ENCODE results near the gene MEA1. TPM values are rescaled to one million over a fixed set of nuclear protein-coding genes. Genes with fewer than 3 reads are reported as not detected.
"Not testable (repeated sequence)": the region's sequence is repeated elsewhere in the genome, so short reads cannot be mapped to it uniquely, and the experiment has no call there.

MEA1 gene
- polyA plus RNA-seq, 3 donors = 85.5 to 99.0 (median 96.2) TPM

DNA sequence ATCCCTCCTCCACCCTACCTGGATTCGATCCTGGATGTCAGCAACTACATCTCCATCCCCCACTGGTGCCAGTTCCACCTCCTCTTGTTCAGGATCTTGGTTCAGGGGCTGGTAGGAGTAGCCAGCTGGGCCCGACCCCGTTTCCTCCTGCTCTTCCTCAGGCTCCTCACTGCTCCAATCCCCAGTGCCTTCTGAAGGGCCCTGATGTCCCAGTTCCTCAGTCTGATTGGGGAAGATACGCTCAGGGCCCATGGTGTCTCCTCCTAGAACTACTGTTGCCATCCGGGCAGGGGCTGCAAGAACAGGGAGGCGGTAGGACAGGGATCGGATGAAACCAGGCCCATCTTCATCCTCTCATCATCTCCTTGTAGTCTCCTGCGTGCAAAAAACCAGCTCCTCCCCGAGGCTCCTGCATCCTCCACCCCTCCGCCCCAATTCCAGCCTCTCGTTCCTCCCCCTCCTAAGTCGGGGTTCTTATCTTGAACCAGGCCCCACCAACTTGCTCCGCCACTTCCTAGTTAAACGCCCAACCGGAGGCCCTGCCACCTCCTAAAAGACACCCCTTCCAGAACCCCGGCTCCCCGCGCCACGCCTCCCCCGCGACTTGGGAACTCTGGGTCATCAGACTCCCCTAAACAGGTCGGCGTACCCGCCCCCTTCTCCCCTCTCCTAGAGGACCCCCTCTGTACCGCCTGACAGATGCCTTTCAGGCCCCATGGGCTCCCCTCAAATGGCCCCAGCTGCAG lies 476 bp downstream of the MEA1 start:
- DNase-seq (ENCODE audit: low read depth in 3 of 3, low spot score in 2 of 3) = no peak

DNA sequence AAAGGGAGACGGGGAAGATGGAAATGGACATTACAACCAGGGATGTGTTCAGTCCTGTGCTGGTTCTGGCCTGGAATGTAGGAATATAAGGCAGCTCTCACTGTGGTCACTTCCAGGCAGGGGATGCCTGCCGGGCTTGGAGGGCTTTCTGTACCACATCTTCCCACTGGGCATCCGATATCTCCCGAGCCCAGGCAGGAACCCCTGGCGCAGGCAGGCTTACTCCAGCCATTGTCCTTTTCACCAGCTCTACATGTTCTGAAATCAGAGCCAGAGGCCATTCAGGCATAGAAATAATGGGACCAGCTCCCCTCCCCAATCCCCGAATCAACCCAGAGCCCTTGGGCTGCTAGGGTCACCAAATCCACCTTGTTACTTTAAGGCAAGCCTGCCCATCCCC lies 1.4 kb downstream of the MEA1 start:
- DNase-seq (ENCODE audit: low read depth in 3 of 3, low spot score in 2 of 3) = no peak

DNA sequence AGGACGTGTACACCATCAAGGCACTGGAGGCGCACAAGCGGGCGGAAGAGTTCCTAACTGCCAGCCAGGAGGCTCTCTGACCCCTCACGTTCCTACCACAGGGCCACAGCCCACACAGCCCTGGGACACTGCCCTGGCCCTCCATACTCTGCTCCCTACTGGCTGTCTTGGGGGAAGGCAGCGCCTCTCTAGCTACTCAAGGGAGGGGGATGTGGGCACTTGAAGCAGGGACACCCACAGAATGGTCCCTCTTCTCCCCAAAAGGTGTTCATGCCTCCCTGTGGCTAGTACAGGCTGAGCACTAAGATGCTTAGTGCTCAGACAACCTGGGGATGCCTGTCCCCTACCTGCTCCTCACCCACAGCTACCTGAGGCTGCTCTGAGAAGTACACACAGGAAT lies 2.5 kb downstream of the MEA1 start:
- no peak for DNase-seq (ENCODE audit: low read depth in 3 of 3, low spot score in 2 of 3)

DNA sequence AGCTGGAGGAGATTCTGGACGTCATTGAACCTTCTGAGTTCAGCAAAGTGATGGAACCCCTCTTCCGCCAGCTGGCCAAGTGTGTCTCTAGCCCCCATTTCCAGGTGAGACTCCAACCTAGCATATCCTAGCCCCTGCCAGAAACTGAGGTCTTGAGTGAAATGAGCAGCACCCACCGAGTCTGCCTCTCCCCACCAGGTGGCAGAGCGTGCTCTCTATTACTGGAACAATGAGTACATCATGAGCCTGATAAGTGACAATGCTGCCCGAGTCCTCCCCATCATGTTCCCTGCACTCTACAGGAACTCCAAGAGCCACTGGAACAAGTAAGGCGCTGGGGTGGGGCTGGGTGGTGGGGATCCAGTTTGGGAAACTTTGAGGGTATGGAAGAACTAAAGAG lies 4.6 kb downstream of the MEA1 start:
- no peak for DNase-seq (ENCODE audit: low read depth in 3 of 3, low spot score in 2 of 3)

DNA sequence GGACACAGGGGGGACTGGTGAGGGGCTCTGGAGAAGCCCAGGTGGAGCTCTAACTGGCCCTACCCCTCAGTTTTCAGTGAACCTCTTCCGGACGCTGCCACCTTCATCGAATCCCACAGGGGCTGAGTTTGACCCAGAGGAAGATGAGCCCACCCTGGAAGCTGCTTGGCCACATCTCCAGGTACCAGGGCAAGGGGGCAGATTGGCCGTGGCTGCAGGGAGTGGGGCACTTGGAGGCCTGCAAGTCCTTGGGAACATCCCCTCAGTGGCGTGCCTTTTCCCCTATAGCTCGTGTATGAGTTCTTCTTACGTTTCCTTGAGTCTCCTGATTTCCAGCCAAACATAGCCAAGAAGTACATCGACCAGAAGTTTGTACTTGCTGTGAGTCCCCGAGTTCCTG lies 6.6 kb downstream of the MEA1 start:
- DNase-seq (ENCODE audit: low read depth in 3 of 3, low spot score in 2 of 3) = no peak

DNA sequence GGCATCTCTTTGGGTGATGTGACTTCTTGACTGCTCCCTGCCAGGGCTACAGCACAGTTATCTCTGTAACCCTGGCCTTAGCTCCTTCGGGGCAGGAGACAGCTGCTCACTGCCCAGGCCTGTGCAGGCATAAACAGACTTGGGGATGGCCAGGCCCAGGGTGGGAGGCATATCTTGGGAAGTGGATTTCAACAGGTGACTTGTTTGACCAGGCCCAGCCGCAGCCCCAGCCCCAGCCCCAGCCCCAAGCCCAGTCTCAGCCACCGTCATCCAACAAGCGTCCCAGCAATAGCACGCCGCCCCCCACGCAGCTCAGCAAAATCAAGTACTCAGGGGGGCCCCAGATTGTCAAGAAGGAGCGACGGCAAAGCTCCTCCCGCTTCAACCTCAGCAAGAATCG lies 7.5 kb downstream of the MEA1 start:
- no peak for DNase-seq (ENCODE audit: low read depth in 3 of 3, low spot score in 2 of 3)

DNA sequence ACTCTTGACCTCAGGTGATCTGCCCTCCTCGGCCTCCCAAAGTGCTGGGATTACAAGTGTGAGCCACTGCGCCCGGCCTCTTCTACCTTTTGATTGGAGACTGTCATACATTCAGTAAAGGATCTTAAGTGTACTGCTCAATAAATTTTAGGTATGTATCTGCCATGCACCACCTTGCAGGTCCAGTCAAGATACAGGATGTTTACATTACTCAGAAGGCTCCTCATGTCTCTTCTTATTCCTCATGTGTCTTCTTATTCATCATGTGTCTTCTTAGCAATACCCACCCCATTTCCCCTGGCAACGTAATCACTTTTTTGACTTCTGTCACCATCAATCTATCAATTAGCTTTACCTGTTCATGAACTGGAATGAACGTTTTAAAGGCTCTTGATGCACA lies 7.9 kb downstream of the MEA1 start:
- DNase-seq (ENCODE audit: low read depth in 3 of 3, low spot score in 2 of 3) = no peak

DNA sequence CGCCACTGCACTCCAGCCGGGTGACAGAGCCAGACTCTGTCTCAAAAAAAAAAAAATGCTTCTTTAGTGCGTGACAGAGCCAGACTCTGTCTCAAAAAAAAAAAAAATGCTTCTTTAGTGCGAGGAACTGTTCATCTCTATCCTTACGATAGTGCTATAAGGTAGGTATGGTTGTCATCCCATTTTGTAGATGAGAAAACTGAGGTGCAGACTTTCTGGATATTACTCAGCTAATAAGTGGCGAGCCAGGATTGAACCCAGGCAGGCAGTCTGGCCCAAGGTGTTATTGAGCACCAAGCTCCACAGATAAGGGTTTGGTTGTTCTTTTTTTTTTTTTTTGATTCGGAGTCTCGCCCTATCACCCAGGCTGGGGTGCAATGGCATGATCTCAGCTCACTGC lies 11.9 kb downstream of the MEA1 start:
- DNase-seq (ENCODE audit: low read depth in 3 of 3, low spot score in 2 of 3) = no peak

DNA sequence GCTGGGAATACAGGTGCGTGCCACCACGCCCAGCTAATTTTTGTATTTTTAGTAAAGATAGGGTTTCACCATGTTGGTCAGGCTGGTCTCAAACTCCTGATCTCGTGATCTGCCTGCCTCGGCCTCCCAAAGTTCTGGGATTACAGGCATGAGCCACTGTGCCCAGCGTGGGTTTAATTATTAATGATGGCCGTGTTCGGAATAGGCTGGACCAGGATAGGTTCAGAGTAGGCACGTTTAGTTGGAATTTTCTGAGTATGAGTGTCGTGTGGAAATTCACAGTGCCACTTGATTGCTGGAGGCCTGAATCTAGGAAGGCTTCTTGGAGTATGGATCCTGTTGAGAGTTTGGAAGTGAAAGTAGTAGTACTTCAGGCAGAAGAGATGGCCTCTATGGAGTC lies 15.5 kb downstream of the MEA1 start:
- not testable (repeated sequence) for DNase-seq (ENCODE audit: low read depth in 3 of 3, low spot score in 2 of 3)

DNA sequence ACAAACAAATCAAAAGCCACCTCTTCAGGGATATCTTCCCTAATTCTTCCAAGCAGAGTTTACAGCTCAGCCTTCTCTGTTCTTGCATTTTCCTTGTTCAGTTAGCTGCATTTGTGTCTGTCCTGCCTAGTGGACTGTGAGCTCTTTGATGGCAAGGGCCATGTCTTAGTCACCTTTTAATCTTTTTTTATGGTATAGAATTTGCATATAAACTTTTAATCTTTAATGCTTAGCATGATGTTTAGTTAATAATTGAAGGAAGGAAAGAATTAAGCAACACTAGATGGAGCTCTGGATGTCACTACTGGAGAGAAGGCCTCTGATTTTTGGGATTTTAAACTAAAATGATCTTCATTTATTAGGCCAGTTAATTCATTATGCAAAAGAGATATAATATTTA lies 17.2 kb downstream of the MEA1 start:
- DNase-seq (ENCODE audit: low read depth in 3 of 3, low spot score in 2 of 3) = no peak

DNA sequence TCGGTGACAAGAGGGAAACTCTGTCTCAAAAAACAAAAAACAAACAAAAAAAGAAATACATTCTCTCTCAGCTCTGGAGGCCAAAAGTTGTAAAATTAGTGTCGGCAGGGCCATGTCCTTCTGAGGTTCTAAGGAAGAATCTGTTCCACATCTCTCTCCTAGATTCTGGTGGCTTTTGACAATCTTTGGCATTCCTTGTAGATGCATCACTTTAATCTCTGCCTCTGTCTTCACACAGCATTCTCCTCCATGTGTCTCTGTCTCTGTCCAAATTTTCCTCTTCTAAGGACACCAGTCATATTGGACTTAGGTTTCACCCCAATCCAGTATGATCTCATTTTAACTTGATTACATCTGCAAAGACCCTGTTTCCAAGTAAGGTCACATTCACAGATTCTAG lies 20.3 kb downstream of the MEA1 start:
- DNase-seq (ENCODE audit: low read depth in 3 of 3, low spot score in 2 of 3) = no peak

DNA sequence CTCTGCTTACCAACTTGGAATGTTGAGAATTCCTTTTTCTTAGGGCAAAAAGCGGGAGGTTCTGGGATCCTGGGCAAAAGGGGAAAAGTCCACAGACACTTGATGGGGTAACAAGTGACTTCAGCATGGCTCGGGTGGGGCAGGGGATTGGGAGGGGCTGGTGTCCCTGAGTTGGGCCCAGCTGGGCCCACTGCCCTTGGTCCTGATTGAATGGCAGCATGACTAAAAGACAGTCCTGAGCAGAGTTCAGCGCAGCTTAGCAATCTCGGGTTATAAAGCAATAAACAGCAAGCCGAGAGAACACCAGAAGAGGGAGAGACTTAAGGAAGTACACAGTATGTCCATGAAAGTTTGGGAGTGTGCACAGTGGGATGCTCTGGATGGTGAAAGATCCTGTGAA lies 23.8 kb downstream of the MEA1 start:
- DNase-seq (ENCODE audit: low read depth in 3 of 3, low spot score in 2 of 3) = no peak

DNA sequence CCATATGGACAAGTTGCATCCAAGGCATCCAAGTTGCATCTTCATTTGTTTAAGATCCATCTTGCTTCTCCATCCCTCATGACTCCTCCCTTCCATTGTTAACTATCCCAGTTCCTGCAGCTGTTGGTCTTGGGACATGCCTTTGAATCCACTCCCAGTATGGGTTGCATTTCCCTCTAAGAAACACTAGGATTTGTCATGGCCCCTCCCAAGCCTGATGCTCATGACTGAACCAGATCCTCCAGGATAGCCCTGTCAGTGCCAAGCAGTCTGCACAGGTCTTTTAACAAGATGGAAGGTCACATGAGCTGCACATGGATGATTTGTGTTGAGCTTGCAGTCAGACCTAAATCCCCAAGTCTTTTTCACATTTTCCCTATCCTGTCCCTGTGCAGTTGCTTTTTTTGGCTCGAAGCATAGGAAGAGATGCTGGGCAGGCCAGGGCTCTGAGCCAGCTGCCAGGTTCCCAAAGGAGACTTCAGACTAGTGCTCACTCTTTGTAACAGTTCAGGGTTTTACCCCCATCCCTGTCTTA lies 25.2 kb downstream of the MEA1 start:
- no peak for DNase-seq (ENCODE audit: low read depth in 3 of 3, low spot score in 2 of 3)

DNA sequence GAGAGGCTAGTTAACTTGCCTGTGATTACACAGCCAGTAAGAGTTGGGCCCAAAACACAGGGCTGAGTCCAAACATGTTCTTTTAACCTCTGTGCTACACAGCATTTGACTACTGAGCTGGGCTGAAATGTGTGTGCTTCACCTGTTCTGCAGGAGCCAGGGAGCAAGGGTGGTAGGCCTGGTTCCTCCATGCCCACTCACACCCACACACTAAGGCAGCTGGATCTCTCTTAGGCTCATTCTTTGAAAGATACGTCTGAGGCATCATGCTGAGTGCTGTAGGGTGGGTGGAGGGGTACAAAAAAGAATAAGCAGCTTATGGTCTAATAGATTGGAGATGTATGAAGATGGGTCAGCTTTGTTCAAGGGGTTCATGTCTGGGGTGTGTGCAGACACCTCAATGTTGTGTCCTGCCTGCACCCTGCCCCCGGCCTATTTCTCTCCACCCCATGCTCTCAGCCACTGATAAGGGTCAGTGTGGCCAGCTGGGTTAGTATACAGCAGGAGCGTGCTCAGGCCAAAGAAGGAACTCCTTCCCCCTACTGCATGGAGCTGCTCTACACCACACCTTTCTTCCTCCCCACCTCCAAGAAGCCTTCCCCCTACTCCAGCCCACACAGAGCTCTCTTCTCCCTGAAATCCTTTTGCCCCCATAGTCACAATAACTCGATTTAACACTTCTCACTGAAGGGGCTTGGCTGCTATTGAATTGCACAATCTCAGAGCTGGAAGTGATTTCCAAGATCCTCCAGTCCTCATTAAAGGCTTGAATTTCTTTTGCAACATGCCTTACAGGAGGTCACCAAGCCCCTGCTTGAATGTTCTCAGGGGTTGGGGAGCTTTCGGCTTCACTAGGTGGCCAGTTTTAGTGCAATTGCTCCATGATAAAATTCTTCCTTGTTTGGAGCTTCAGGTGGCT lies 26.0 kb downstream of the MEA1 start:
- no peak for DNase-seq (ENCODE audit: low read depth in 3 of 3, low spot score in 2 of 3)

DNA sequence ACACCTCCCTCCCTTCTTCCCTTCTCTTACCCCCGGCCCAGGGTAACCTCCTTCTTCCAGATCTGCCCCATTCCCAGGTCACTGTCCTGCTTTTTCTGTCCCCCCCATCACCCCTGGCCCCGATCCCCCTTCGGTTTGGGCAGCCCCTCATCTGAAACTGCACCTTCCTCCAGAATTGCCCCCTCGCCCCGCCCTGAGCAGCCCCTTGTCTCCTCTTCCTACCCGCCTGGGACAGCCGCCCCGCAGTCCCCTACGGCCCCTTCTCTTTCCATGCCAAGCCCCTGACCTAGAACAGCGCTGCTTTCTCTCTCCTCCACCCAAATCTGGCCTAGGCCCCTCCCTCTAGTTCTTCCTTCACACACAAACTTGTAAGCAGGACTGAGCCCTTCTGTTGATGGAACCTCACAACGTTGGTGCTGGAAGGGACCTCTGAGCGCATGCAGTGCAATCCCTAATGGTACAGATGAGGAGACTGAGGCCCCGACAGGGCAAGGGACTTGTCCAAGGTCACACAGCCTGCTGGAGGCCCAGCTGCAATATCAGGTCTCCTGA lies 28.7 kb downstream of the MEA1 start:
- no peak for DNase-seq (ENCODE audit: low read depth in 3 of 3, low spot score in 2 of 3)

DNA sequence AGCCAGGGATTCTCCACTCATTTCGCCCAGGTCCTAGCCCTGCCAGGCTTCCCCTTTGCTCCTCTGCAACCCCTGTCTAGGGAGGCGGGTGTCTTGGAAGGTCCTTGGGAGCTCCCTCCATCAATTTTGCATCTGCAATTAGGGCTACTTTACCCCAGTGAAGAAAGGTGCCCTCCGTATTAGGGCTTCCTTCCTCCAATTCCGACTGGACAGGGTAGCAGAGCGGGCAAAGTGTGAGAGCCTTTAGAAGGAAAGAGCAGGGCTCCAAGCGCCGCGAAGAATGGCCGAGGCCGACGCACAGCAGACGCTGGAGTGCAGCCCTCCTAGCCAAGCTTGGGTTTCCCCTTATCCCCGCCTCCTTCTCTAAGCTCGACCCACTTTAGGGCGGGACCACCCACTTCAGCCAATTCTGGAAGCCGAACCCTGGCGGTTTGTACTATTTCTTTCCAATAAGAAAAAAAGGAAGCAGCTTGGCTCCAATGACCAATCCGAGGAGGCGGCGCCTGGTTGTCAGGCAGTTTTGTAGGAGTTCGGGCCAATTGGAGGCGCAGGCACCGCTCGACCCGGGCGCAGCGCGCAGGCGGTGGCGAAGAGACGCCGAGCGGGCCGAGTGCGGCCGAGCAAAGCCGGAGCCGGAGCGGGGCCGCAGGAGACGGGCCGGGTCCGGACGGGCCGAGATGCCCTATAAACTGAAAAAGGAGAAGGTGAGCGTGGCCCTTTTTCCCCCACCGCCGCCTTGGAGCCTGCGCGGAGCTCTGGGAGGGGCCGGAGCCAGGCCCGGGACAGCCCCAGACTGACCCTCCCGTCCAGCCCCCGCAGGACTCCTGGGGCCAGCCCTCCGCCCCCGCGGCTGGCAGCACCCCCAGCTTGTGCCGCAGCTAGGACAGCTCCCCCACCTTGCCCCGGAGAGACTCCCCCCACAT lies 29.5 kb downstream of the MEA1 start, which contains the start of gene PPP2R5D:
Gene PPP2R5D, plus strand, starts transcription at position 570 of the 923 bp plus-strand sequence. Its CDS starts 108 bp downstream, at position 678.
- DNase-seq (ENCODE audit: low read depth in 3 of 3, low spot score in 2 of 3) = peak; percentile 92 to 97 (median 93)

DNA sequence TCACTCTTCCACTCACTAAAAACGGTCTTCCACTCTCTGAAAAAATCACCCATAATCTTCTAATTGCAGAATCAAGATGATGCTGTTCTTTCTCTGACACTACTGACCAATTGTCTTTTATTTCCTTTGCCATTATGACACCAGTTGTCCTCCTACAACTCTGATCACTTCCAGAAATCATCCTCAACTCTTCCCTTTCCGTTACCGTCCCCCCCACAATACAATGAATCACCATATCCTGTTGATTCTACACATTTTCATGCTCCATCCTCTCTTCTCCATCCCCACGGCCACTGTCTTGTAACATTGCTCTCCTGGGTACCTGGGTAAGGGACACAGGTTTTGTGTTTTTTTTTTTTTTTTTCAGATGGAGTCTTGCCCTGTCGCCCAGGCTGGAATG lies 31.9 kb downstream of the MEA1 start:
- DNase-seq (ENCODE audit: low read depth in 3 of 3, low spot score in 2 of 3) = no peak

DNA sequence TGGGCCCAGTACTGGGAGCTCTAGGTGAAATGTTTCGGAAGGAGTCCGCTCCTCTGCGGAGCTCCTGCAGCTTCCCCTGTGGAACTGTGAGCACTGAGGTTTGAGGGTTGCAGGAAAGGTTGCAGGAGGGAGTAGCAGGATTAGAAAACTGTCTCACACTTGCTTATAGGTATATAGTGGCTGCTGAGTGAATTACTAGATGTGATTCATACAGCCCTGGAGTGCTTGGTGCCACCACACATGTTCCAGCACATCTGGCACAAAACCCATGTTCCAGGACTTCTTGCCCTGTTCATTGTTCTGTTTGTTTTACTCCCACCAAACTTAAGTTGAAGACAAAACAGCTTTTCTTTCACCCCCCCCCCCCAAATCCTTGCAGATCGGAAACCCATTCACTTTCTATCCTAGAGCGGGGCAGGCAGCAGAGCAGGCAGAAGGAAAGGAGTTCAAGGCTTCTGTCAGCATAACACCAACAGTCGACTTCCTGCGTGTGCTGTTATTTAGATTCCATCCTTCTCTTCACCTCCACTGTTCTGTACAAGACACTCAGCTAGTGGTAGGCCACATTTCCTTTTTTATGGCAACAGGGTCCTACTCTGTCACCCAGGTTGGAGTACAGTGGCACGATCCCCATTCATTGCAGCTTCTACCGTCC lies 34.1 kb downstream of the MEA1 start:
- no peak for DNase-seq (ENCODE audit: low read depth in 3 of 3, low spot score in 2 of 3)

DNA sequence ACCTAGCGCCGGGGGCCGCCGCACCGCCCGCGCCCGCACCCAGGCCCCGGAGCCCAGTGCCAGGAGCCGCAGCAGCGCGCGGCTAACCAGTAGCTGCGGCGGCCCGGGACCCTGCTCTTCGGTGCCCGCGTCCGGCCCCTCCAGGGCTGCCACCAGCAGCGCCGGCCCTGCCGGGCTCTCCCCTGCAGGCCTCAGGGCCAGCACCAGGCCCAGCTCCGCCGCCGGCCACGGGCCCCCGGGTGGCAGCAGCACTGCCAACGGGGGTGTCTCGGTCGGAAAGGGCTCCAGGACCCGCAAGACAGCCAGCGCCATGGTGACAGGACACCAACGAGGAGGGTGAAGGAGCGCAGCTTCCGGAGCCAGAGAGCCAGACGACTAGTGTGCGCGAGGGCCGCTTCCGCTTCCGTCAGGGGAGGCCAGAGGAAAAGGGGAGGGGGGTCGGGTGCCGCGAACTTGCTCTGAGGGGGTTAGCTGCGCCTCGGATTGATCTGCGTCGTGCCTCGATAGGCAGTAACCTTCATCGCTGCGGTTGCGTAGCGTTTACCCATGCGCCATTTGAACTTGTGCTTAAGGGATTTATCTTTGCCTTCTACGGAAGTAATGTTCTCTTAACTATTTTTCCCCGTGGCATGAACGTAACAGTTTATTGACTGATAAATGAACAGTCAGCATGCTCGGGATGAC lies 34.8 kb downstream of the MEA1 start, which contains the start of gene PEX6:
Gene PEX6, minus strand, starts transcription at position 343 of the 684 bp plus-strand sequence. Its CDS starts 31 bp downstream, at position 312.
- DNase-seq (ENCODE audit: low read depth in 3 of 3, low spot score in 2 of 3) = peak in 1 of 3 donors; percentile 59
